Tibial nerve (tissue), 4 donors: Measurements from ENCODE around the gene CDH13. TPM values are rescaled to one million over a fixed set of nuclear protein-coding genes. Genes with fewer than 3 reads are reported as not detected.

ENCODE experiments used
- DNase-seq, 2 donors: peaks; one replicate each; pipeline ENCODE4 v3.0.0-alpha.2; 2019; ENCODE audit warnings: low spot score in 2 of 2
- H3K27ac ChIP-seq, 4 donors: fragments of 200-600 bp; sonication (generic) in 3 of 4; one replicate each; pipeline ENCODE4 v1.5.1; 2017 to 2019; ENCODE audit warnings: mild to moderate bottlenecking in 1 of 4
- H3K27me3 ChIP-seq, 2 donors: fragments of 200-600 bp; sonication (generic) in 1 of 2; one replicate each; pipeline versions ENCODE4 v1.5.1 to v1.6.0; 2017 to 2019
- H3K36me3 ChIP-seq, 3 donors: fragments of 200-600 bp; sonication (generic); one replicate each; pipeline ENCODE4 v1.5.1; 2018 to 2019
- H3K4me1 ChIP-seq, 4 donors: fragments of 200-600 bp; sonication (generic) in 3 of 4; one replicate each; pipeline ENCODE4 v1.5.1; 2017 to 2019
- H3K4me3 ChIP-seq, 4 donors: fragments of 200-600 bp; sonication (generic) in 3 of 4; one replicate each; pipeline ENCODE4 v1.5.1; 2017 to 2019; ENCODE audit warnings: mild to moderate bottlenecking in 1 of 4, moderate library complexity in 1 of 4
- H3K9me3 ChIP-seq, 4 donors: fragments of 200-600 bp; sonication (generic) in 3 of 4; one replicate each; pipeline ENCODE4 v1.5.1; 2017 to 2019
- EP300 ChIP-seq, 2 donors: sonication (generic); formaldehyde crosslinking; IDR thresholded peaks; one replicate each; pipeline ENCODE4 v1.6.1; 2017; ENCODE audit warnings: antibody characterized with exemption in 2 of 2, mild to moderate bottlenecking in 1 of 2
- POLR2A ChIP-seq, 2 donors: fragments of 450-650 bp; IDR thresholded peaks; one replicate each; pipeline ENCODE4 v1.6.1; 2017; ENCODE audit warnings: antibody characterized with exemption in 2 of 2, mild to moderate bottlenecking in 2 of 2, moderate library complexity in 2 of 2
- WGBS, 2 donors: methylation state at CpG; one replicate each; pipeline ENCODE4 v1.1.5; 2018; 5-methylcytosine and 5-hydroxymethylcytosine counted together
- total RNA-seq, 4 donors: library from RNA; depleted of rRNA; stranded (reverse); fragments of >200 nt; gene quantifications; one replicate each; pipeline ENCODE4 v1.1.0, GENCODE V29; 2016
- TF ChIP-seq, protein P1 (sequence below), 5 experiments: fragments of 200-600 bp in 3 of 5; fragments of 450-650 bp in 2 of 5; sonication (generic) in 3 of 5; IDR thresholded peaks; one replicate each; pipeline ENCODE4 v1.5.1; 2016 to 2019; ENCODE audit warnings: antibody characterized with exemption in 5 of 5, mild to moderate bottlenecking in 3 of 5, moderate library complexity in 2 of 5

Gene CDH13
- total RNA-seq, 4 donors from 2014 or later = 4.1 to 14.4 (median 5.8) TPM

DNA sequence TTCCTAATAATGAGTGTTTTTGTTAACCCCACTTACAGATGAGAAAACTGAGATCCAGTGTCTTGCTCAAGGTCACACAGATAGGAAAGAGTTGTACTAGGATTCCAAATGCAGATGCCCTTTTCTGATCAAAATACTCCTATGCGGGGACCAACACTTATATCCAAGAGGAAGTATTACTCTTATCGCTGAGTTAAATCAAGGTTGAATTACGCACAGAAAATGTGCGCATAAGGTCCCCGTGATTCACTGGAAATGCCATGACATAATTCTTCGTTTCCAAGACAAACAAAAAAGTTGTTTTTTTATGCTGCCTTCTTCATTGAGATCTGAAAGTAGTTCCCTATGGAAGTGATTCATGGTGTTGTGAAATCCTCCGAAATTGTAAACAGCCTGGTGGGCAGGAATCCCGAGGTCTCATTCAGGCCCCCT is 717.2 kb downstream of the CDH13 start:
- H3K27ac ChIP-seq = no peak overlapping the region
- H3K4me3 ChIP-seq = no peak overlapping the region
- no peak for DNase-seq
- H3K4me1 ChIP-seq = no peaks in the 10 kb centered on the region
- 72 to 80% methylated on average over 8 of the region's 8 CpGs for WGBS, 2 donors
- H3K27me3 ChIP-seq = no peaks in the 10 kb centered on the region
- TF ChIP-seq EP300 (IDR thresholded peaks at IDR 0.05) (peak in 1 of 2 donors; percentile 57), POLR2A (IDR thresholded peaks at IDR 0.05) (no peak)
- TF ChIP-seq, protein P1, sequence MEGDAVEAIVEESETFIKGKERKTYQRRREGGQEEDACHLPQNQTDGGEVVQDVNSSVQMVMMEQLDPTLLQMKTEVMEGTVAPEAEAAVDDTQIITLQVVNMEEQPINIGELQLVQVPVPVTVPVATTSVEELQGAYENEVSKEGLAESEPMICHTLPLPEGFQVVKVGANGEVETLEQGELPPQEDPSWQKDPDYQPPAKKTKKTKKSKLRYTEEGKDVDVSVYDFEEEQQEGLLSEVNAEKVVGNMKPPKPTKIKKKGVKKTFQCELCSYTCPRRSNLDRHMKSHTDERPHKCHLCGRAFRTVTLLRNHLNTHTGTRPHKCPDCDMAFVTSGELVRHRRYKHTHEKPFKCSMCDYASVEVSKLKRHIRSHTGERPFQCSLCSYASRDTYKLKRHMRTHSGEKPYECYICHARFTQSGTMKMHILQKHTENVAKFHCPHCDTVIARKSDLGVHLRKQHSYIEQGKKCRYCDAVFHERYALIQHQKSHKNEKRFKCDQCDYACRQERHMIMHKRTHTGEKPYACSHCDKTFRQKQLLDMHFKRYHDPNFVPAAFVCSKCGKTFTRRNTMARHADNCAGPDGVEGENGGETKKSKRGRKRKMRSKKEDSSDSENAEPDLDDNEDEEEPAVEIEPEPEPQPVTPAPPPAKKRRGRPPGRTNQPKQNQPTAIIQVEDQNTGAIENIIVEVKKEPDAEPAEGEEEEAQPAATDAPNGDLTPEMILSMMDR (IDR thresholded peaks at IDR 0.05) = no peak
- no peaks in the 10 kb centered on the region for H3K36me3 ChIP-seq
- H3K9me3 ChIP-seq = no peaks in the 10 kb centered on the region

DNA sequence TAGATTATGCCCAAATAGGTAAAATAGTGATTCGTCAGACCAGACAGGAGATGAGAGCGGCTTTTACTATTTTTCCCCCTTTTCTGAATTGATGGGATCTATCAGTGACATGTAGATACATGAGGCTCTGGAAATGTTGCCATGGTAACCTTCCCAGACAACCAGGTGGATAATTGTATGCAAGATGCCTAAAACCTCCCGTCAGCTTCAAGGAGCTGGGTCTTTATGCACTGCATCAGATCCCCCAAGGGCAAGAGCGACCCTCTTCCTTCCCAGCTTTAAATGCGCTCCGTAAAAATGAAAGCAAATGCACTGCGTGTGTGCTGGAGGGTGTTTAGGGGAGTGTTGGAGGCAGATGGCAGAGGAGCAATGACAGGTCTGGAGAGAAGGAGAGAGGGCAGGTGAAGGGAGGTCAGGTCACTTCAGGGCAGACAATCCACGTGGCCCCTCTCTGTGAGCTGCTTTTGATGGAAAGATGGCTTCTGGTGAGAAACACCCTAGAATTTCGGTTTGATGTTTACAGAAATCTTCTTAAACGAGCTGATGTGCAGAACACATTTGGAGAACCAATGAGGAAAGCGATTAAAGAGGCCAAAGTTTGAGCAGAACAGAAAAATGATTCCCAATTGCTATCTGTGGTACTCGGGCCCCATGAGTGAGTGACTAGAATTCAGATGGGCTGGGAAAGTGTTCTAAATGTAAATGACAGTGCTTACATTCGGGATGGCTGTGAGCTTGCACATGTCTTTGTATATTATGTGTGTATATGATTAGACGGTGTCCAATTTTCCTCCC is 719.3 kb downstream of the CDH13 start:
- H3K4me3 ChIP-seq = no peak overlapping the region
- no peak for DNase-seq
- no peaks in the 10 kb centered on the region for H3K9me3 ChIP-seq
- no peaks in the 10 kb centered on the region for H3K27me3 ChIP-seq
- 75 to 76% methylated on average over 14 of the region's 14 CpGs for WGBS, 2 donors
- no peak overlapping the region for H3K27ac ChIP-seq
- H3K36me3 ChIP-seq = no peaks in the 10 kb centered on the region
- H3K4me1 ChIP-seq = no peaks in the 10 kb centered on the region
- TF ChIP-seq EP300 (IDR thresholded peaks at IDR 0.05) (no peak), POLR2A (IDR thresholded peaks at IDR 0.05) (no peak)
- TF ChIP-seq, protein P1 (IDR thresholded peaks at IDR 0.05) = no peak

DNA sequence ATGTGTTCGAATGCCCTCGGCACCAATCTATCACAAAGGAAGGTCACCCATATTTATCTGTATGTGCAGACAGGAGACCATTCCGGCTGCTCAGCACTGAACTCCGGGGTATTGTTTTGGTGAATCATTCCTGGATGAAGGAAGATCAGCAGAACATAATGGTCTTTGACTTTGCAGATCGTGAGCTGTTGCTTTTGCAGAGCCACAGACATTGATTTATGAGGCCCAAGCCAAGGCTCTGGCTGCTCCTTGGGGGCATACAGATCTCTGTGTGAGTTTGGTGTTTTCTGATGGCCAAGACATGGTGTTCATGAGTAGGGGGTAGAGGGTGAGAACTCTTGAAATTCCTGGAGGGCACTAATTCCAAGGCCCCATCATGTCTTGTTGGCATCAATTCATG is 722.2 kb downstream of the CDH13 start:
- Histone ChIP-seq H3K4me1 (no peaks in the 10 kb centered on the region), H3K36me3 (no peaks in the 10 kb centered on the region), H3K27me3 (no peaks in the 10 kb centered on the region), H3K27ac (no peak overlapping the region), H3K9me3 (no peaks in the 10 kb centered on the region), H3K4me3 (no peak overlapping the region)
- DNase-seq = no peak
- WGBS, 2 donors = 79 to 85% methylated on average over 5 of the region's 5 CpGs
- TF ChIP-seq, protein P1 (IDR thresholded peaks at IDR 0.05) = no peak
- TF ChIP-seq POLR2A (IDR thresholded peaks at IDR 0.05) (no peak), EP300 (IDR thresholded peaks at IDR 0.05) (no peak)

DNA sequence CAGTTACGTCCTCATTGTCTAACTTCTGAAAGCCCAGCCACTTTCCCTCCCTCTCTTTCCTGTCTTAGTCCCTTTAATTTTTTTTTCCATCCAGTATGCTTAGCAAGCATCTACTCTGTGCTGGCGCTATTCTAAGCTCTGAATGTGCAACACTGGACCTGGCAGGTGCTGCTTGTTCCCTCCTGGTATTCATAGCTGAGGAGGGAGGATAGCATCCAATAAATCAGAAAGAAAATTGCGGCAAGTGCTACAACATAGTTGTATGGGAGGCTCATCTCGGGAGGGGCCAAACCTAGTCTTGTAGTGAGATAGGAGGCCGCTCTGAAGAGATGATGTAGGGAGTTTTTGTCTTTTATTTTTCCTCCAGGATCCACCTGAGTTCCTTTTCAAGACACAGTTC is 723.7 kb downstream of the CDH13 start:
- no peak for DNase-seq
- Histone ChIP-seq H3K27ac (no peak overlapping the region), H3K36me3 (no peaks in the 10 kb centered on the region), H3K9me3 (no peaks in the 10 kb centered on the region), H3K4me3 (no peak overlapping the region), H3K4me1 (no peaks in the 10 kb centered on the region), H3K27me3 (no peaks in the 10 kb centered on the region)
- TF ChIP-seq EP300 (IDR thresholded peaks at IDR 0.05) = no peak
- TF ChIP-seq POLR2A (IDR thresholded peaks at IDR 0.05) = no peak
- TF ChIP-seq, protein P1 (IDR thresholded peaks at IDR 0.05) = no peak
- WGBS, 2 donors = 87% methylated on average over 5 of the region's 5 CpGs

DNA sequence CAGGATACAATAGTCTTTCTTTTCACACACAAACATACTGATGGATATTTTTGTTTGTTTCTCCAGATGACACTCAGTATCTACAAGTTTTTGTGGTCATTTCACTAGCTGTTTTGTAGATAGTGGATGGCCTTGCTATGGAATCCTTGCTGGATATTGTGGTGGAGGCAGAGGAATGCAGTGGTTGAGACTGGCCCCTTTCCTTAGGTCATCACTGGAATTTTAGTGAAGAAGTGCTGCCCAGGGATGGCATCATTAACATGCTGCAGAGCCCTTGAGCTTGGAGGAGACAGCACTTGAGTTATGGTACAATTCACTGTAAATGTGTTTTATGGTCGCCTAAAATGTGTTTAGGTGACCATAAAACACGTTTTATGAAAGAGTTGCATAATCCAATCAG is 725.1 kb downstream of the CDH13 start:
- 67 to 83% methylated on average over 2 of the region's 2 CpGs for WGBS, 2 donors
- H3K9me3 ChIP-seq = no peaks in the 10 kb centered on the region
- no peak for DNase-seq
- H3K4me3 ChIP-seq = no peak overlapping the region
- no peak overlapping the region for H3K27ac ChIP-seq
- no peaks in the 10 kb centered on the region for H3K4me1 ChIP-seq
- no peak for TF ChIP-seq EP300 (IDR thresholded peaks at IDR 0.05)
- no peak for TF ChIP-seq POLR2A (IDR thresholded peaks at IDR 0.05)
- TF ChIP-seq, protein P1 (IDR thresholded peaks at IDR 0.05) = no peak
- H3K27me3 ChIP-seq = no peaks in the 10 kb centered on the region
- no peaks in the 10 kb centered on the region for H3K36me3 ChIP-seq
